Motor neuron (in vitro differentiated cells): ENCODE results near the gene KLC3. TPM values are rescaled to one million over a fixed set of nuclear protein-coding genes. Genes with fewer than 3 reads are reported as not detected.

Source experiments
- ATAC-seq, 8 experiments: fragments of 200-7000 bp; cut with Tn5 transposase; replicated peaks in 6 of 8; 2 replicates each; pipeline ENCODE4 v1.8.0; 2021; ENCODE audit warnings: mild to moderate bottlenecking in 8 of 8, moderate library complexity in 8 of 8
- H3K27ac ChIP-seq, 2 donors: fragments of 250-450 bp; sonication (Bioruptor Pico); 2 replicates each; pipeline ENCODE4 v1.9.0; 2021; ENCODE audit warnings: antibody characterized with exemption in 2 of 2, mild to moderate bottlenecking in 2 of 2, moderate library complexity in 1 of 2
- H3K4me1 ChIP-seq, 2 donors: fragments of 250-450 bp; sonication (Bioruptor Pico); replicated peaks in 1 of 2; 2 replicates each; pipeline ENCODE4 v1.6.1; 2021; ENCODE audit warnings: antibody characterized with exemption in 2 of 2, mild to moderate bottlenecking in 2 of 2, moderate library complexity in 1 of 2
- H3K4me3 ChIP-seq, 5 donors: fragments of 250-450 bp; sonication (Bioruptor Pico); 2 replicates each; pipeline ENCODE4 v1.9.0; 2021; ENCODE audit warnings: antibody characterized with exemption in 5 of 5, mild to moderate bottlenecking in 5 of 5, moderate library complexity in 4 of 5
- WGBS, 10 experiments: fragments of 450-650 bp; shearing (Covaris generic); methylation state at CpG; one replicate each; pipeline ENCODE4 v1.0.0; 2022; 5-methylcytosine and 5-hydroxymethylcytosine counted together
- in situ Hi-C, 9 experiments: fragments of 400-800 bp; cut with MboI; loops; one replicate each; pipeline ENCODE4 v1.15.0; 2021; ENCODE audit warnings: low sequenced_read_pairs in 9 of 9, low pct_unique_long_range_greater_than_20kb in 2 of 9; ENCODE audit not compliant: unreplicated experiment in 9 of 9
- total RNA-seq, 8 experiments: library from RNA; unstranded; fragments of 300-600 nt; gene quantifications; 2 replicates each; pipeline versions ENCODE4 v1.2.3 to v1.2.4, GENCODE V29; 2022

KLC3 gene
- total RNA-seq = 1 to 10 TPM in 1 of 8 experiments, under 1 TPM in 6, not detected in 1; 0.16 to 1.9 (median 0.42) TPM

GRCh38 chr19:45340232-45340898 lies at the start of gene KLC3:
Gene KLC3, plus strand, starts transcription at chr19:45340750. Its CDS starts 4,792 bp downstream, at chr19:45345542.
- in situ Hi-C loops = no loop called here
- H3K4me1 ChIP-seq = no peaks in the 10 kb centered on the region
- WGBS, 10 experiments = 3 to 86% (median 20%) methylated on average over 3 to 21 of the region's 50 CpGs; no CpG with 5 or more reads in 5 of the 10 experiments
- peak in 7 of 8 experiments; percentile 18 to 57 (median 50) for ATAC-seq
- peak within 1 kb of the TSS in 3 of 5 donors; percentile 10 to 16 (median 13) for H3K4me3 ChIP-seq
- H3K27ac ChIP-seq = no peak within 1 kb of the TSS

- H3K4me3 ChIP-seq = no peak overlapping the region
- WGBS, 10 experiments = 89 to 100% (median 96%) methylated on average over 1 of the region's 1 CpG; no CpG with 5 or more reads in 6 of the 10 experiments
- peaks cover 4 to 8% of the 10 kb centered on the region in 2 donors for H3K4me1 ChIP-seq
- in situ Hi-C loops = no loop called here
- ATAC-seq = no peak
- H3K27ac ChIP-seq = no peak overlapping the region
These were observed 48.7 kb upstream of the KLC3 start for GRCh38 chr19:45291834-45292233.

- Histone ChIP-seq H3K27ac (no peak overlapping the region), H3K4me3 (no peak overlapping the region), H3K4me1 (peaks cover 4 to 8% of the 10 kb centered on the region in 2 donors)
- WGBS, 10 experiments = 40 to 92% (median 81%) methylated on average over 1 to 4 of the region's 4 CpGs; no CpG with 5 or more reads in 5 of the 10 experiments
- in situ Hi-C loops = no loop called here
- no peak for ATAC-seq
These were observed 46.9 kb upstream of the KLC3 start for GRCh38 chr19:45293682-45294081.

GRCh38 chr19:45294291-45295029 lies 46.1 kb upstream of the KLC3 start:
- ATAC-seq = peak in 3 of 8 experiments; percentile 70 to 85 (median 81)
- Histone ChIP-seq H3K4me1 (peaks cover 4 to 8% of the 10 kb centered on the region in 2 donors), H3K27ac (peak overlapping the region; percentile 52 to 70), H3K4me3 (no peak overlapping the region)
- in situ Hi-C loops = no loop called here
- 0 to 100% (median 60%) methylated on average over 1 to 5 of the region's 12 CpGs; no CpG with 5 or more reads in 3 of the 10 experiments for WGBS, 10 experiments

- in situ Hi-C loops = no loop called here
- ATAC-seq = no peak
- H3K4me1 ChIP-seq = peaks cover 4 to 8% of the 10 kb centered on the region in 2 donors
- H3K27ac ChIP-seq = no peak overlapping the region
- no peak overlapping the region for H3K4me3 ChIP-seq
These were observed 44.7 kb upstream of the KLC3 start for GRCh38 chr19:45295873-45296272.

GRCh38 chr19:45296355-45296754 lies 44.2 kb upstream of the KLC3 start:
- Histone ChIP-seq H3K27ac (no peak overlapping the region), H3K4me1 (peaks cover 4 to 8% of the 10 kb centered on the region in 2 donors), H3K4me3 (no peak overlapping the region)
- ATAC-seq = no peak
- in situ Hi-C loops = no loop called here
- WGBS, 10 experiments = 80 to 100% (median 88%) methylated on average over 1 to 4 of the region's 4 CpGs; no CpG with 5 or more reads in 1 of the 10 experiments

- in situ Hi-C loops = no loop called here
- H3K4me3 ChIP-seq = no peak overlapping the region
- no CpG with 5 or more reads among the region's 18 CpGs for WGBS, 10 experiments
- no peak for ATAC-seq
- peaks cover 4 to 8% of the 10 kb centered on the region in 2 donors for H3K4me1 ChIP-seq
- no peak overlapping the region for H3K27ac ChIP-seq
These were observed 42.9 kb upstream of the KLC3 start for GRCh38 chr19:45297674-45298073.

- 79 to 100% (median 97%) methylated on average over 1 to 3 of the region's 5 CpGs; no CpG with 5 or more reads in 4 of the 10 experiments for WGBS, 10 experiments
These were observed 42.3 kb upstream of the KLC3 start for GRCh38 chr19:45298264-45298663.

GRCh38 chr19:45299719-45300118 lies 40.8 kb upstream of the KLC3 start:
- no peak for ATAC-seq
- Histone ChIP-seq H3K4me3 (no peak overlapping the region), H3K27ac (no peak overlapping the region), H3K4me1 (peaks cover 0 to 2% of the 10 kb centered on the region in 2 donors)
- 100% methylated on average over 1 to 2 of the region's 6 CpGs; no CpG with 5 or more reads in 7 of the 10 experiments for WGBS, 10 experiments
- in situ Hi-C loops = no loop called here

More at GRCh38 chr19:45298264-45298663, 42.3 kb upstream of the KLC3 start:
- no peak for ATAC-seq
- H3K4me1 ChIP-seq = peaks cover 4 to 8% of the 10 kb centered on the region in 2 donors
- in situ Hi-C loops = no loop called here
- no peak overlapping the region for H3K27ac ChIP-seq
- no peak overlapping the region for H3K4me3 ChIP-seq

- no peak for ATAC-seq
- H3K27ac ChIP-seq = no peak overlapping the region
- H3K4me3 ChIP-seq = no peak overlapping the region
- in situ Hi-C loops = no loop called here
- H3K4me1 ChIP-seq = no peaks in the 10 kb centered on the region
- 86 to 100% (median 99%) methylated on average over 1 to 10 of the region's 27 CpGs; no CpG with 5 or more reads in 6 of the 10 experiments for WGBS, 10 experiments
These were observed 38.1 kb upstream of the KLC3 start for GRCh38 chr19:45302416-45302815.

GRCh38 chr19:45303269-45304060 lies 37.1 kb upstream of the KLC3 start:
- in situ Hi-C loops = no loop called here
- Histone ChIP-seq H3K27ac (no peak overlapping the region), H3K4me1 (no peaks in the 10 kb centered on the region), H3K4me3 (no peak overlapping the region)
- 72 to 100% (median 95%) methylated on average over 1 to 5 of the region's 12 CpGs; no CpG with 5 or more reads in 2 of the 10 experiments for WGBS, 10 experiments
- ATAC-seq = no peak

GRCh38 chr19:45304141-45304926 lies 36.2 kb upstream of the KLC3 start:
- no peak overlapping the region for H3K27ac ChIP-seq
- ATAC-seq = peak in 1 of 8 experiments; percentile 16
- in situ Hi-C loops = no loop called here
- H3K4me1 ChIP-seq = no peaks in the 10 kb centered on the region
- WGBS, 10 experiments = 0 to 100% (median 83%) methylated on average over 1 to 2 of the region's 4 CpGs; no CpG with 5 or more reads in 3 of the 10 experiments
- H3K4me3 ChIP-seq = no peak overlapping the region
